Fibroblast of peridontal ligament (primary cell): ENCODE results near the gene UNC80.

Source experiments
- DNase-seq: peaks from one replicate; pipeline ENCODE4 v3.0.0-alpha.2; 2010; ENCODE audit errors: extremely low read depth

Gene UNC80

GRCh38 chr2:209908511-209908910 is 136.9 kb downstream of the UNC80 start:
- DNase-seq = no peak

GRCh38 chr2:209911486-209911885 is 139.9 kb downstream of the UNC80 start:
- DNase-seq = no peak

GRCh38 chr2:209913786-209914345 is 142.2 kb downstream of the UNC80 start:
- DNase-seq = no peak

- DNase-seq = no peak
Measured at GRCh38 chr2:209917154-209917771, 145.6 kb downstream of the UNC80 start.

- DNase-seq = no peak
Measured at GRCh38 chr2:209918251-209918650, 146.6 kb downstream of the UNC80 start.

- no peak for DNase-seq
Measured at GRCh38 chr2:209922116-209922515, 150.5 kb downstream of the UNC80 start.

- DNase-seq = no peak
Measured at GRCh38 chr2:209929369-209929768, 157.7 kb downstream of the UNC80 start.

GRCh38 chr2:209933499-209934483 is 162.2 kb downstream of the UNC80 start:
- DNase-seq = peak; percentile 90

- DNase-seq = peak; percentile 4
Measured at GRCh38 chr2:209936106-209936666, 164.6 kb downstream of the UNC80 start.

GRCh38 chr2:209937893-209938292 is 166.3 kb downstream of the UNC80 start:
- no peak for DNase-seq

GRCh38 chr2:209938906-209939305 is 167.3 kb downstream of the UNC80 start:
- no peak for DNase-seq

- no peak for DNase-seq
Measured at GRCh38 chr2:209940936-209941335, 169.3 kb downstream of the UNC80 start.

GRCh38 chr2:209942426-209942825 is 170.8 kb downstream of the UNC80 start:
- DNase-seq = no peak

GRCh38 chr2:209942936-209943605 is 171.4 kb downstream of the UNC80 start:
- DNase-seq = no peak

- DNase-seq = no peak
Measured at GRCh38 chr2:209943776-209944175, 172.1 kb downstream of the UNC80 start.

- DNase-seq = no peak
Measured at GRCh38 chr2:209946539-209946938, 174.9 kb downstream of the UNC80 start.

GRCh38 chr2:209956271-209956670 is 184.6 kb downstream of the UNC80 start:
- no peak for DNase-seq

GRCh38 chr2:209958016-209958415 is 186.4 kb downstream of the UNC80 start:
- DNase-seq = no peak

- no peak for DNase-seq
Measured at GRCh38 chr2:209960045-209960444, 188.4 kb downstream of the UNC80 start.

- peak; percentile 50 for DNase-seq
Measured at GRCh38 chr2:209960676-209961630, 189.3 kb downstream of the UNC80 start.

- no peak for DNase-seq
Measured at GRCh38 chr2:209965723-209966122, 194.1 kb downstream of the UNC80 start.
